OCI-LY7 (cell line): ENCODE results near the gene FOXR1. TPM values are rescaled to one million over a fixed set of nuclear protein-coding genes. Genes with fewer than 3 reads are reported as not detected.

ENCODE experiments used
- BruUV-seq: library from RNA; stranded (reverse); fragments of 400-500 nt; replicated peaks from 2 replicates; lab custom pipeline; 2021; lab: Mats Ljungman, UMichigan
- CTCF ChIA-PET: fragments of 300-600 bp; sonication (Branson Sonifier 250); formaldehyde crosslinking; loops from one replicate; lab custom pipeline; 2022; ENCODE audit warnings: antibody characterized with exemption; ENCODE audit not compliant: unreplicated experiment; lab: Charles Lee
- POLR2A ChIA-PET: fragments of 300-600 bp; sonication (Branson Sonifier 250); formaldehyde crosslinking; loops from one replicate; lab custom pipeline; 2022; ENCODE audit warnings: antibody characterized with exemption; lab: Charles Lee
- DNase-seq: peaks from one replicate; pipeline ENCODE4 v3.0.0-alpha.2; 2015; ENCODE audit warnings: low spot score
- H2AFZ ChIP-seq: fragments of 200-600 bp; sonication (generic), shearing (Covaris generic); 2 replicates; pipeline ENCODE4 v1.6.1; 2014; ENCODE audit warnings: mild to moderate bottlenecking, antibody characterized with exemption, low read length, moderate library complexity
- H3K27ac ChIP-seq: fragments of 200-600 bp; sonication (generic); 2 replicates; pipeline ENCODE4 v1.5.1; 2014; ENCODE audit warnings: mixed run types, low read depth, mild to moderate bottlenecking, moderate library complexity, low read length, inconsistent platforms; ENCODE audit not compliant: poor library complexity, severe bottlenecking
- H3K36me3 ChIP-seq: fragments of 200-600 bp; sonication (generic); 2 replicates; pipeline ENCODE4 v1.6.1; 2014; ENCODE audit warnings: mild to moderate bottlenecking, antibody characterized with exemption, low read length, moderate library complexity, mixed read lengths; ENCODE audit not compliant: insufficient read depth
- H3K4me1 ChIP-seq: fragments of 200-600 bp; sonication (generic); 2 replicates; pipeline ENCODE4 v1.5.1; 2014; ENCODE audit warnings: mild to moderate bottlenecking, low read length; ENCODE audit not compliant: insufficient read depth, poor library complexity, severe bottlenecking
- H3K4me2 ChIP-seq: fragments of 200-600 bp; sonication (generic); 2 replicates; pipeline ENCODE4 v1.6.1; 2014; ENCODE audit warnings: mild to moderate bottlenecking, low read length
- H3K4me3 ChIP-seq: fragments of 200-600 bp; sonication (generic); 2 replicates; pipeline ENCODE4 v1.5.1; 2014; ENCODE audit warnings: mild to moderate bottlenecking, low read depth, low read length; ENCODE audit not compliant: poor library complexity, severe bottlenecking
- H3K79me2 ChIP-seq: fragments of 200-600 bp; sonication (generic); 2 replicates; pipeline ENCODE4 v1.6.1; 2016; ENCODE audit warnings: low read depth, mild to moderate bottlenecking, low read length, moderate library complexity, mixed read lengths; ENCODE audit not compliant: insufficient read depth
- H3K9me2 ChIP-seq: fragments of 200-600 bp; sonication (generic); 2 replicates; pipeline ENCODE4 v1.6.1; 2016; ENCODE audit warnings: mild to moderate bottlenecking, low read length, mixed read lengths; ENCODE audit not compliant: insufficient read depth
- H3K9me3 ChIP-seq: fragments of 200-600 bp; sonication (generic); 2 replicates; pipeline ENCODE4 v1.6.1; 2014; ENCODE audit warnings: mild to moderate bottlenecking, mixed run types, low read length, mixed read lengths
- H4K20me1 ChIP-seq: fragments of 200-600 bp; sonication (generic); 2 replicates; pipeline ENCODE4 v1.6.1; 2014; ENCODE audit warnings: mild to moderate bottlenecking, antibody characterized with exemption, low read length, moderate library complexity, mixed read lengths; ENCODE audit not compliant: insufficient read depth
- CTCF ChIP-seq: fragments of 200-600 bp; sonication (generic); conservative IDR thresholded peaks from 2 replicates; pipeline ENCODE4 v1.5.1; 2014; ENCODE audit warnings: mild to moderate bottlenecking, antibody characterized with exemption, low read length, moderate library complexity, mixed read lengths
- EZH2phosphoT487 ChIP-seq: fragments of 200-600 bp; sonication (generic); IDR thresholded peaks from 2 replicates; pipeline ENCODE4 v1.6.1; 2018; ENCODE audit warnings: low read depth, borderline replicate concordance, mild to moderate bottlenecking, mixed run types, antibody characterized with exemption, low read length, moderate library complexity, mixed read lengths
- intact Hi-C: fragments of 100-400 bp; cut with micrococcal nuclease; formaldehyde crosslinking; loops from one replicate; pipeline ENCODE4 v1.10.0; 2022; ENCODE audit not compliant: unreplicated experiment
- total RNA-seq, 2 experiments: library from RNA; depleted of rRNA in 1 of 2; stranded (reverse); fragments of >200 nt in 1 of 2; shearing (Covaris generic) in 1 of 2; gene quantifications; 2 replicates each; pipeline ENCODE4 v1.2.3, GENCODE V29; 2014 to 2022

Gene FOXR1
- total RNA-seq, 2 experiments from 2014 or later = not detected

GRCh38 chr11:118973985-118974384 lies 2.4 kb downstream of the FOXR1 start:
- no peak for TF ChIP-seq CTCF
- TF ChIP-seq EZH2phosphoT487 = no peak
- POLR2A ChIA-PET = interaction anchor here (0.6 kb wide), 1 partner anchor 11 kb away, joined by 4 read pairs; no protein-coding TSS in a partner anchor
- Histone ChIP-seq H3K27ac (no peak overlapping the region), H3K9me3 (no peaks in the 10 kb centered on the region), H2AFZ (no peak overlapping the region), H4K20me1 (no peaks in the 10 kb centered on the region), H3K4me2 (no peak overlapping the region), H3K4me1 (no peaks in the 10 kb centered on the region), H3K9me2 (no peaks in the 10 kb centered on the region), H3K4me3 (no peak overlapping the region), H3K79me2 (no peaks in the 10 kb centered on the region), H3K36me3 (no peaks in the 10 kb centered on the region)
- no peak for DNase-seq
- CTCF ChIA-PET = no interaction called here
- intact Hi-C loops = no loop called here
- BruUV-seq = no TSS peak

- POLR2A ChIA-PET = no interaction called here
- BruUV-seq = no TSS peak
- no peak for TF ChIP-seq EZH2phosphoT487
- Histone ChIP-seq H3K4me3 (no peak overlapping the region), H2AFZ (no peak overlapping the region), H3K36me3 (no peaks in the 10 kb centered on the region), H3K79me2 (no peaks in the 10 kb centered on the region), H4K20me1 (no peaks in the 10 kb centered on the region), H3K4me2 (no peak overlapping the region), H3K27ac (no peak overlapping the region), H3K9me2 (no peaks in the 10 kb centered on the region), H3K4me1 (no peaks in the 10 kb centered on the region), H3K9me3 (no peaks in the 10 kb centered on the region)
- CTCF ChIA-PET = no interaction called here
- DNase-seq = no peak
- intact Hi-C loops = no loop called here
Measured at GRCh38 chr11:118975771-118976709, 4.5 kb downstream of the FOXR1 start.

GRCh38 chr11:118979434-118979833 lies 7.9 kb downstream of the FOXR1 start:
- Histone ChIP-seq H4K20me1 (no peaks in the 10 kb centered on the region), H3K4me1 (no peaks in the 10 kb centered on the region), H3K4me2 (no peak overlapping the region), H2AFZ (no peak overlapping the region), H3K27ac (no peak overlapping the region), H3K36me3 (no peaks in the 10 kb centered on the region), H3K9me3 (no peaks in the 10 kb centered on the region), H3K79me2 (no peaks in the 10 kb centered on the region), H3K9me2 (no peaks in the 10 kb centered on the region), H3K4me3 (no peak overlapping the region)
- POLR2A ChIA-PET = interaction anchor here (0.6 kb wide), 1 partner anchor 63 kb away, joined by 4 read pairs; no protein-coding TSS in a partner anchor
- CTCF ChIA-PET = no interaction called here
- TF ChIP-seq CTCF (0 out of 2 replicates have a peak, but pooled peaks have one; percentile 17), EZH2phosphoT487 (no peak)
- DNase-seq = no peak
- intact Hi-C loops = no loop called here
- no TSS peak for BruUV-seq
